ENCODE data around the gene EXOC6B. TPM values are rescaled to one million over a fixed set of nuclear protein-coding genes. Genes with fewer than 3 reads are reported as not detected.

Gene EXOC6B
- total RNA-seq, 1 experiment from 2014 or later: 40.1 TPM

GRCh38 chr2:72135921-72136320 lies 689.9 kb downstream of the EXOC6B start:
- Histone ChIP-seq H3K79me2 (ENCODE audit: insufficient read depth, low read length) (no peaks in the 10 kb centered on the region), H3K18ac (ENCODE audit: insufficient read length, low read depth, low read length) (no peak overlapping the region), H4K91ac (ENCODE audit: insufficient read length, low read depth, low read length) (no peak overlapping the region), H3K14ac (ENCODE audit: insufficient read depth, low read length) (no peak overlapping the region), H3K27ac (ENCODE audit: insufficient read length, low read depth, low read length) (no peak overlapping the region), H4K5ac (ENCODE audit: insufficient read length, low read depth, low read length) (no peak overlapping the region), H2BK15ac (ENCODE audit: low read depth, low read length) (no peak overlapping the region), H3K4me2 (ENCODE audit: insufficient read depth, insufficient read length, low read length) (no peak overlapping the region), H3K23ac (ENCODE audit: insufficient read length, low read depth, low read length) (no peak overlapping the region), H3K79me1 (ENCODE audit: insufficient read depth, low read depth, low read length, poor library complexity, severe bottlenecking) (no peaks in the 10 kb centered on the region), H2AFZ (ENCODE audit: low read length) (no peak overlapping the region), H2BK120ac (ENCODE audit: low read depth, low read length, poor library complexity, severe bottlenecking) (no peak overlapping the region), H3K27me3 (ENCODE audit: insufficient read depth, low read length) (peaks cover 7% of the 10 kb centered on the region; the same call in 1 of the 2 replicates), H4K8ac (replicated peaks; ENCODE audit: insufficient read length, low read depth, low read length) (no peak overlapping the region), H3T11ph (ENCODE audit: low read length) (no peak overlapping the region), H3K56ac (ENCODE audit: insufficient read length, low read depth, low read length) (no peak overlapping the region), H2AK5ac (ENCODE audit: insufficient read length, low read length) (no peak overlapping the region), H2BK12ac (ENCODE audit: insufficient read length, low read depth, low read length) (no peak overlapping the region), H4K20me1 (ENCODE audit: control insufficient read depth, insufficient read depth, insufficient read length) (no peaks in the 10 kb centered on the region), H3K9me3 (ENCODE audit: control insufficient read depth, low read depth, low read length) (no peaks in the 10 kb centered on the region), H3K4ac (ENCODE audit: low read depth, low read length) (no peak overlapping the region), H3K4me1 (ENCODE audit: insufficient read depth, low read length) (no peaks in the 10 kb centered on the region), H3K23me2 (ENCODE audit: insufficient read length, low read depth, low read length, poor library complexity, severe bottlenecking) (no peaks in the 10 kb centered on the region), H3K9ac (ENCODE audit: extremely low read depth, insufficient read length, low read length) (no peak overlapping the region), H2BK20ac (ENCODE audit: low read depth, low read length, poor library complexity, severe bottlenecking) (no peak overlapping the region), H2BK5ac (ENCODE audit: insufficient read length, low read length) (no peak overlapping the region)
- peaks cover 38% of the 10 kb centered on the region for H3K27me3 Mint-ChIP-seq (ENCODE audit: low read depth)
- no peak overlapping the region for H3K4me3 Mint-ChIP-seq
- H3K36me3 Mint-ChIP-seq (ENCODE audit: insufficient read depth in 1 of 3, low read depth in 3 of 3): no peaks in the 10 kb centered on the region
- WGBS (ENCODE audit: extremely low coverage, insufficient read length, low lambda C conversion rate): no CpG with 5 or more reads among the region's 8 CpGs
- no peaks in the 10 kb centered on the region; a peak in 1 of 5 replicates for H3K9me3 Mint-ChIP-seq
- H3K27ac Mint-ChIP-seq: no peak overlapping the region; a peak in 1 of 7 replicates
- DNase-seq: no peak
- peaks cover under 1 to 15% of the 10 kb centered on the region in 2 experiments for H3K4me1 Mint-ChIP-seq
- TF ChIP-seq CTCF (conservative IDR thresholded peaks at IDR 0.05): no peak
